HCT116 (cell line): ENCODE results near the gene YY1. TPM values are rescaled to one million over a fixed set of nuclear protein-coding genes. Genes with fewer than 3 reads are reported as not detected.

Source experiments
- ATAC-seq: fragments of 200-7000 bp; cut with Tn5 transposase; 2 replicates; pipeline ENCODE4 v1.9.1; 2020; ENCODE audit warnings: mild to moderate bottlenecking, moderate library complexity
- BruUV-seq: library from RNA; stranded (reverse); fragments of 400-500 nt; replicated peaks from 2 replicates; lab custom pipeline; 2021; lab: Mats Ljungman, UMichigan
- CTCF ChIA-PET: fragments of 300-600 bp; sonication (Branson Sonifier 250); formaldehyde crosslinking; loops from one replicate; lab custom pipeline; 2021; ENCODE audit warnings: antibody characterized with exemption; lab: Charles Lee
- POLR2A ChIA-PET: fragments of 300-600, 350-600 bp; sonication (Branson Sonifier 250); formaldehyde crosslinking; loops from one replicate; lab custom pipeline; 2021; ENCODE audit warnings: antibody characterized with exemption; lab: Charles Lee
- RAD21 ChIA-PET, 2 experiments: fragments of 300-600 bp; sonication (Branson Sonifier 250); formaldehyde crosslinking; loops; one replicate each; lab custom pipeline; 2023; ENCODE audit warnings: low total read pairs in 2 of 2; ENCODE audit not compliant: uncharacterized antibody in 2 of 2, unreplicated experiment in 2 of 2, low non-redundant PET in 1 of 2; lab: Charles Lee
- DNase-seq: peaks from one replicate; pipeline ENCODE4 v3.0.0-alpha.2; 2010; ENCODE audit warnings: low read depth, low spot score
- H2AFZ ChIP-seq: fragments of 200-600 bp; shearing (Covaris generic), sonication (generic); 2 replicates; pipeline ENCODE4 v1.6.1; 2017; ENCODE audit warnings: low read depth, mixed run types, mixed read lengths, antibody characterized with exemption, low read length; ENCODE audit not compliant: poor library complexity, severe bottlenecking
- H3K27ac ChIP-seq: 2 replicates; pipeline ENCODE4 v1.5.1; 2012; ENCODE audit warnings: low read depth, low read length
- H3K27me3 ChIP-seq: fragments of 200-600 bp; sonication (generic); 2 replicates; pipeline ENCODE4 v1.6.1; 2016; ENCODE audit warnings: mixed run types, low read length, mixed read lengths; ENCODE audit not compliant: insufficient read depth
- H3K36me3 ChIP-seq, 2 experiments: fragments of 200-500 bp in 1 of 2; fragments of 200-600 bp in 1 of 2; sonication (Bioruptor generic) in 1 of 2; sonication (generic) in 1 of 2; 2 replicates each; pipeline versions ENCODE4 v1.5.1 to v1.6.1; 2014 to 2016; ENCODE audit warnings: low read length in 2 of 2, inconsistent platforms in 1 of 2, mixed read lengths in 1 of 2, mixed run types in 1 of 2; ENCODE audit not compliant: insufficient read depth in 2 of 2, control insufficient read depth in 1 of 2
- H3K4me1 ChIP-seq, 2 experiments: fragments of 200-600 bp in 1 of 2; sonication (generic) in 1 of 2; 2 replicates each; pipeline versions ENCODE4 v1.5.1 to v1.6.1; 2012 to 2017; ENCODE audit warnings: low read length in 2 of 2, inconsistent platforms in 1 of 2, mild to moderate bottlenecking in 1 of 2, mixed read lengths in 1 of 2, mixed run types in 1 of 2, moderate library complexity in 1 of 2; ENCODE audit not compliant: insufficient read depth in 2 of 2, control insufficient read depth in 1 of 2
- H3K4me2 ChIP-seq: fragments of 200-600 bp; sonication (generic); 2 replicates; pipeline ENCODE4 v1.6.1; 2017; ENCODE audit warnings: mixed run types, low read length, mixed read lengths
- H3K4me3 ChIP-seq, 2 experiments: fragments of 200-600 bp in 1 of 2; sonication (generic) in 1 of 2; replicated peaks in 1 of 2; 2 replicates each; pipeline ENCODE4 v1.5.1; 2011 to 2016; ENCODE audit warnings: low read length in 2 of 2, control low read depth in 1 of 2, low read depth in 1 of 2, mild to moderate bottlenecking in 1 of 2, mixed read lengths in 1 of 2, mixed run types in 1 of 2
- H3K79me2 ChIP-seq: fragments of 200-600 bp; sonication (generic); 2 replicates; pipeline ENCODE4 v1.6.1; 2017; ENCODE audit warnings: mild to moderate bottlenecking, mixed run types, low read length, moderate library complexity, mixed read lengths; ENCODE audit not compliant: insufficient read depth
- H3K9ac ChIP-seq: fragments of 200-600 bp; sonication (generic); 2 replicates; pipeline ENCODE4 v1.6.1; 2016; ENCODE audit warnings: low read length, mixed read lengths
- H3K9me2 ChIP-seq: fragments of 200-600 bp; sonication (generic), shearing (Covaris generic); 2 replicates; pipeline ENCODE4 v1.6.1; 2017; ENCODE audit warnings: mixed run types, mild to moderate bottlenecking, moderate library complexity; ENCODE audit not compliant: insufficient read depth
- H3K9me3 ChIP-seq, 2 experiments: fragments of 200-500 bp in 1 of 2; fragments of 200-600 bp in 1 of 2; sonication (Bioruptor generic) in 1 of 2; sonication (generic) in 1 of 2; 2 replicates each; pipeline ENCODE4 v1.6.1; 2014 to 2017; ENCODE audit warnings: low read length in 2 of 2, mixed read lengths in 2 of 2, inconsistent platforms in 1 of 2, low read depth in 1 of 2, mild to moderate bottlenecking in 1 of 2, mixed run types in 1 of 2, moderate library complexity in 1 of 2; ENCODE audit not compliant: control insufficient read depth in 1 of 2, insufficient read depth in 1 of 2
- H4K20me1 ChIP-seq: fragments of 200-600 bp; sonication (generic), shearing (Covaris generic); 2 replicates; pipeline ENCODE4 v1.6.1; 2017; ENCODE audit warnings: mixed run types, mild to moderate bottlenecking, moderate library complexity; ENCODE audit not compliant: insufficient read depth
- CBX3 ChIP-seq: IDR thresholded peaks from 2 replicates; pipeline ENCODE4 v1.6.1; 2012; ENCODE audit warnings: low read depth
- CEBPB ChIP-seq: IDR thresholded peaks from 2 replicates; pipeline ENCODE4 v1.6.1; 2012; ENCODE audit warnings: low read depth
- CTCF ChIP-seq, 3 experiments: fragments of 200-600 bp in 1 of 3; sonication (generic) in 1 of 3; IDR thresholded peaks in 2 of 3; conservative IDR thresholded peaks in 1 of 3; 2 replicates each; pipeline ENCODE4 v1.5.1; 2012 to 2017; ENCODE audit warnings: low read depth in 2 of 3, low read length in 2 of 3, antibody characterized with exemption in 1 of 3, borderline replicate concordance in 1 of 3, control low read depth in 1 of 3, mild to moderate bottlenecking in 1 of 3, mixed read lengths in 1 of 3, mixed run types in 1 of 3, moderate library complexity in 1 of 3; ENCODE audit not compliant: insufficient read depth in 1 of 3
- EGR1 ChIP-seq: IDR thresholded peaks from 2 replicates; pipeline ENCODE4 v1.6.1; 2012; ENCODE audit warnings: low read depth
- ELF1 ChIP-seq: IDR thresholded peaks from 2 replicates; pipeline ENCODE4 v1.6.1; 2012; ENCODE audit warnings: low read depth, borderline replicate concordance
- EZH2 ChIP-seq: fragments of 200-600 bp; sonication (generic); IDR thresholded peaks from 2 replicates; pipeline ENCODE4 v1.6.1; 2017; ENCODE audit warnings: antibody characterized with exemption, mixed run types
- EZH2phosphoT487 ChIP-seq: fragments of 200-600 bp; IDR thresholded peaks from 2 replicates; pipeline ENCODE4 v1.6.1; 2018; ENCODE audit warnings: antibody characterized with exemption, borderline replicate concordance
- FOSL1 ChIP-seq: IDR thresholded peaks from 2 replicates; pipeline ENCODE4 v1.6.1; 2012; ENCODE audit warnings: low read depth
- JUND ChIP-seq: IDR thresholded peaks from 2 replicates; pipeline ENCODE4 v1.6.1; 2012
- MAX ChIP-seq: IDR thresholded peaks from 2 replicates; pipeline ENCODE4 v1.6.1; 2012
- POLR2A ChIP-seq: IDR thresholded peaks from 2 replicates; pipeline ENCODE4 v1.7.0; 2011; ENCODE audit warnings: borderline replicate concordance; ENCODE audit not compliant: insufficient read depth, insufficient read length; ENCODE audit errors: extremely low read depth
- POLR2AphosphoS5 ChIP-seq: IDR thresholded peaks from 2 replicates; pipeline ENCODE4 v1.6.1; 2011; ENCODE audit warnings: mild to moderate bottlenecking, low read depth, low read length, moderate library complexity
- RAD21 ChIP-seq: IDR thresholded peaks from 2 replicates; pipeline ENCODE4 v1.6.1; 2012; ENCODE audit warnings: low read depth, mild to moderate bottlenecking
- REST ChIP-seq: IDR thresholded peaks from 2 replicates; pipeline ENCODE4 v1.6.1; 2012; ENCODE audit warnings: low read depth
- SIN3A ChIP-seq: IDR thresholded peaks from 2 replicates; pipeline ENCODE4 v1.6.1; 2012; ENCODE audit warnings: low read depth
- SRF ChIP-seq: IDR thresholded peaks from 2 replicates; pipeline ENCODE4 v1.6.1; 2012; ENCODE audit warnings: low read depth
- TCF7L2 ChIP-seq: IDR thresholded peaks from 2 replicates; pipeline ENCODE4 v1.7.0; 2011; ENCODE audit warnings: borderline replicate concordance, inconsistent platforms; ENCODE audit not compliant: insufficient read depth, insufficient read length; ENCODE audit errors: extremely low read depth
- YY1 ChIP-seq: IDR thresholded peaks from 2 replicates; pipeline ENCODE4 v1.6.1; 2011; ENCODE audit warnings: low read length, low read depth, moderate library complexity, mild to moderate bottlenecking; ENCODE audit not compliant: insufficient replicate concordance; ENCODE audit errors: extremely low read depth
- ZBTB33 ChIP-seq: IDR thresholded peaks from 2 replicates; pipeline ENCODE4 v1.6.1; 2011; ENCODE audit warnings: mild to moderate bottlenecking, low read length, moderate library complexity; ENCODE audit not compliant: insufficient replicate concordance; ENCODE audit errors: extremely low read depth
- ZFX ChIP-seq: fragments of 450-650 bp; IDR thresholded peaks from 2 replicates; pipeline ENCODE4 v1.6.1; 2017
- intact Hi-C: fragments of 100-400 bp; cut with micrococcal nuclease; formaldehyde crosslinking; loops from 2 replicates; pipeline ENCODE4 v1.10.0; 2022
- total RNA-seq: library from RNA; stranded (reverse); gene quantifications from one replicate; pipeline ENCODE4 v1.2.1, GENCODE V29; 2021; ENCODE audit not compliant: unreplicated experiment

Gene YY1
- total RNA-seq, 1 experiment from 2014 or later: 111 TPM

GRCh38 chr14:100230361-100230760 lies 8.6 kb upstream of the YY1 start:
- H3K9me3 ChIP-seq: no peaks in the 10 kb centered on the region
- TF ChIP-seq EZH2 (no peak), CEBPB (no peak), SIN3A (no peak), CBX3 (no peak), EZH2phosphoT487 (no peak), TCF7L2 (no peak), ZFX (no peak), YY1 (no peak), REST (no peak), ZBTB33 (no peak), FOSL1 (no peak), SRF (no peak), POLR2A (no peak), ELF1 (no peak), POLR2AphosphoS5 (no peak), JUND (no peak), CTCF (IDR thresholded peaks at IDR 0.05 in 2 of 3, conservative IDR thresholded peaks at IDR 0.05 in 1 of 3; ENCODE audit: borderline replicate concordance in 1 of 3, insufficient read depth in 1 of 3, low read depth in 2 of 3, low read length in 2 of 3) (no peak), EGR1 (no peak), MAX (no peak), RAD21 (no peak)
- ATAC-seq: no peak
- RAD21 ChIA-PET: no interaction called here
- CTCF ChIA-PET: no interaction called here
- no peak overlapping the region for H3K9ac ChIP-seq
- no TSS peak for BruUV-seq
- H2AFZ ChIP-seq: no peak overlapping the region
- no peaks in the 10 kb centered on the region for H3K27me3 ChIP-seq
- no peaks in the 10 kb centered on the region for H3K4me1 ChIP-seq
- H3K4me3 ChIP-seq: no peak overlapping the region
- 0 out of 4 replicates have a peak, but pooled peaks cover 0 to 7% of the 10 kb centered on the region in 2 experiments for H3K36me3 ChIP-seq
- H4K20me1 ChIP-seq: no peaks in the 10 kb centered on the region
- DNase-seq: no peak
- POLR2A ChIA-PET: no interaction called here
- no peaks in the 10 kb centered on the region for H3K9me2 ChIP-seq
- H3K27ac ChIP-seq: no peak overlapping the region
- H3K4me2 ChIP-seq: no peak overlapping the region
- peaks cover 53% of the 10 kb centered on the region for H3K79me2 ChIP-seq
- intact Hi-C loops: no loop called here
